Activated effector memory CD4-positive, alpha-beta T cell treated with Interleukin-2 at 50 U/mL for 16 hours (primary cell): ENCODE results near the gene CRABP2.

Source experiments
- DNase-seq: peaks from one replicate; pipeline ENCODE4 v3.0.0-alpha.2; 2020

The CRABP2 gene

GRCh38 chr1:156666862-156667609 is 38.3 kb downstream of the CRABP2 start:
- no peak for DNase-seq

GRCh38 chr1:156665539-156665938 is 39.8 kb downstream of the CRABP2 start:
- no peak for DNase-seq

GRCh38 chr1:156664767-156665411 is 40.5 kb downstream of the CRABP2 start:
- DNase-seq: no peak

- no peak for DNase-seq
Observed at GRCh38 chr1:156664046-156664766, 41.2 kb downstream of the CRABP2 start.

- no peak for DNase-seq
Observed at GRCh38 chr1:156663178-156663577, 42.2 kb downstream of the CRABP2 start.

- no peak for DNase-seq
Observed at GRCh38 chr1:156662800-156663055, 42.7 kb downstream of the CRABP2 start.

GRCh38 chr1:156662005-156662799 is 43.2 kb downstream of the CRABP2 start:
- no peak for DNase-seq

- no peak for DNase-seq
Observed at GRCh38 chr1:156660752-156661112, 44.7 kb downstream of the CRABP2 start.

- DNase-seq: peak; percentile 76
Observed at GRCh38 chr1:156659988-156660751, 45.2 kb downstream of the CRABP2 start.

GRCh38 chr1:156659661-156659987 is 45.8 kb downstream of the CRABP2 start:
- no peak for DNase-seq

- no peak for DNase-seq
Observed at GRCh38 chr1:156658945-156659574, 46.3 kb downstream of the CRABP2 start.

- DNase-seq: no peak
Observed at GRCh38 chr1:156658496-156658895, 46.9 kb downstream of the CRABP2 start.

GRCh38 chr1:156657741-156658319 is 47.6 kb downstream of the CRABP2 start:
- no peak for DNase-seq

GRCh38 chr1:156656806-156657740 is 48.3 kb downstream of the CRABP2 start:
- peak; percentile 62 for DNase-seq

- DNase-seq: no peak
Observed at GRCh38 chr1:156655904-156656516, 49.4 kb downstream of the CRABP2 start.

GRCh38 chr1:156655151-156655903 is 50.1 kb downstream of the CRABP2 start:
- DNase-seq: no peak

GRCh38 chr1:156654700-156655099 is 50.7 kb downstream of the CRABP2 start:
- no peak for DNase-seq

- no peak for DNase-seq
Observed at GRCh38 chr1:156652992-156653355, 52.4 kb downstream of the CRABP2 start.

GRCh38 chr1:156652131-156652991 is 53.0 kb downstream of the CRABP2 start:
- no peak for DNase-seq
